SKM-1 treated with dmso at 0.1 percent for 144 hours (cell line): ENCODE results near the gene MUC16.

ENCODE experiments used
- DNase-seq: peaks from one replicate; lab custom pipeline; 2025; ENCODE audit not compliant: unreplicated experiment; lab: John Stamatoyannopoulos, UW

MUC16 gene

GRCh38 chr19:9009431-9009830 is 778 bp downstream of the MUC16 start:
- DNase-seq, result no peak

GRCh38 chr19:9008667-9009066 is 1.5 kb downstream of the MUC16 start:
- no peak for DNase-seq

- no peak for DNase-seq
Observed at GRCh38 chr19:9000933-9001332, 9.3 kb downstream of the MUC16 start.

GRCh38 chr19:8988204-8988603 is 22.0 kb downstream of the MUC16 start:
- DNase-seq, result no peak

GRCh38 chr19:8986296-8986695 is 23.9 kb downstream of the MUC16 start:
- no peak for DNase-seq

GRCh38 chr19:8973501-8974091 is 36.6 kb downstream of the MUC16 start:
- DNase-seq, result no peak

GRCh38 chr19:8965887-8966286 is 44.3 kb downstream of the MUC16 start:
- no peak for DNase-seq
